Stimulated activated CD4-positive, alpha-beta T cell treated with anti-CD3 and anti-CD28 coated beads, Interleukin-4, amount 100 ng/mL, for 4 hours (primary cell): Measurements from ENCODE around the gene CARMIL3.

ENCODE experiments used
- DNase-seq, 2 experiments: peaks; one replicate each; pipeline ENCODE4 v3.0.0-alpha.2; 2020

The CARMIL3 gene

DNA sequence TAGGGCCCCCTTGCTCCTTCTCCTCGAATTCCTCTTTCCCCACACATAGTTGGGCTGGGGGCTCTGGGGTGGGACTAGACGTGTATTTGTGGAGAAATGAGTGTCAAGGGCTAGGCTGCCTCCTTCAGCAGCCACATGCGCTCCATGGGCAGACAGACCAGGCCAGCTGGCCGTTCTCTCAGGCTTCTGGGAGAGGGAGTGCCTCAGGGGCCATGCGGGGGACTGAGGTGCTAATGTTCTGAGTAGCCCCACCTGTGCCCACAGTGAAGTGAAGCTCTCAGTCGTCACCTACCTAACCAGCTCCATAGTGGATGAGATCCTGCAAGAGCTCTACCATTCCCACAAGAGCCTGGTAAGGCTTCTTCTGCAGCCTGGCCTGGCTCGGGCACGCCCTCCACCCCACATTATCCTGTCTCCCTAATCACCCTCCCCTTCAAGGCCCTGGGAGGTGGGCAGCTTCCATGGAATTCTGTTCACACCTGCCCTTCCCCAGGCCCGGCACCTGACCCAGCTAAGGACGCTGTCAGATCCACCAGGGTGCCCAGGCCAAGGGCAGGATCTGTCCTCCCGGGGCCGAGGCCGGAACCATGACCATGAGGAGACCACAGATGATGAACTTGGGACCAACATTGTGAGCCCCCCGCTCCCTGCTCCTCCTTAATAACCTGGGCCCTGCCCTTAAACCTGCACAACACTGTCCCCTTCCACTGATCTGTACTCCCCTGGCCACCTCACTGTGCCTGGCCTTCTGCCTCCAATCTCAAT is 10.6 kb downstream of the CARMIL3 start:
- no peak for DNase-seq

DNA sequence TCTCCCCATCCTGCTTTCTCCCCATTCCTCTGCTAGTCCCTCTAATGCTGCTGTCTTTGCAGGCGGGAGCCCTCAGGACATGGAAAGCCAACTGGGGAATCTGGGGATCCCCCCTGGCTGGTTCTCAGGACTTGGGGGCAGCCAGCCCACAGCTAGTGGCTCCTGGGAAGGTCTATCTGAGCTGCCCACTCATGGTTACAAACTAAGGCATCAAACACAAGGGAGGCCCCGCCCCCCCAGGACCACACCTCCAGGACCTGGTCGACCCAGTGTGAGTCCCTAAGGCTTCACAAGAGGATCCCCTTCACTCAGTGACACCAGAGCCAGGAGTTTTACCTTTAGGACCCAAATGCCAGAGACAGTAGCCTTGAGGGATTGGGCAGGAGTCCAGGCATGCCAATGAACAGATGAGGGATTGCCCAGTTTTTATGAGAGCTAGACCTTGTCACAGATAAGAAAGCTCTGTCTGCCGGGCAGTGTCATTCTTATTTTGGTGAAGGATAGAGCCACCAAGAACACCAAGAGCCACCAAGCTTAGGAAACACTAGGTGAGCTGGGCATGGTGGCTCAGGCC is 11.5 kb downstream of the CARMIL3 start:
- DNase-seq, result no peak

DNA sequence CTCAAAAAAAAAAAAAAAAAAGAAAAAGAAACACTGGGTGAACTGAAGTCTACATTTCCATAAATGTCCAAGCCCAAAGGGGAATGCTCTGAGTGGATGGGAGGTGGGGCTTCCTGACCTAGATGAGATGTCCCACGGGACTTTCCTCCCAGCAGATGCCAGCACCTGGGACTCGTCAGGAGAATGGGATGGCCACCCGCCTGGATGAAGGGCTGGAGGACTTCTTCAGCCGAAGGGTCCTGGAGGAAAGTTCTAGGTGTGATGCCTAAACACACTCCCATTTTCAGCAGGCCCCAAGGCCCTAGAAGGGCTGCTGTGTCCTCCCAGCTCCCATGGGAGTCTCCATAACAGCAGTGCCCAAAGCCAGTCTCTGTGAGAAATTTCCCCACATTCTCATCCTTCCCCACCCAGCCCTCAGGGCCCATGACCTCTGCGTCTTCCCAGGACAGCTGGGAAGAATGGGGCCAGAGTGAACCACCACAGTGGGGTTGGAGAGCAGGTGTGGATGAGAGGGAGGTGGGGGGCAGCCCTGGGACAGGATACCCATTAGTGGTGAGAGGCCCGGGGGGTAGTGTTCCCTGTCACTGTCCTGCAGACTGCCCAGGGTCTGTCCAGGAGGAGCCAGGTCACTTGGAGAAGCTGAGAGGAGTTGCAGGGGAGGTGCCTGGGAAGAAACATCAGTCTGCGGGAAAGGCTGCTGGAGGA is 12.4 kb downstream of the CARMIL3 start:
- no peak for DNase-seq

- no peak for DNase-seq
Observed at GRCh38 chr14:24064856-24065255, 13.0 kb downstream of the CARMIL3 start.

DNA sequence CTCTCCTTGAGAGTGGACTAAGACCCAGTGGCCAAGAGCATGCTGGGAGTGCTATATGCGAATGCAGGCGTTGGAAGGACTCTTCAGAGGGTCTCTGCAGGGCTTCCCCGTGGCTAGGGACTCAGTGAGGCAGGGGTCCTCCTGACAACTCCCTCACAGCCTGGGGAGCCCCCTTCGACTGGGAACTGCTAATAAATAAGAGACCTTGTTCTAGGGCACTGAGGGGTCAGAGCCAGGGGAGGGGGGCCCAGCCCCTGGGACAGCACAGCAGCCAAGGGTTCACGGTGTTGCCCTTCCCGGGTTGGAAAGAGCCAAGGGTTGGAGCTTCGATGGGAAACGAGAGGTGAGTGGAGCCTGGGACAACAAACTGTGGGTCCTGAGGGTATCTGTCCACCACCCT is 13.6 kb downstream of the CARMIL3 start:
- no peak for DNase-seq

DNA sequence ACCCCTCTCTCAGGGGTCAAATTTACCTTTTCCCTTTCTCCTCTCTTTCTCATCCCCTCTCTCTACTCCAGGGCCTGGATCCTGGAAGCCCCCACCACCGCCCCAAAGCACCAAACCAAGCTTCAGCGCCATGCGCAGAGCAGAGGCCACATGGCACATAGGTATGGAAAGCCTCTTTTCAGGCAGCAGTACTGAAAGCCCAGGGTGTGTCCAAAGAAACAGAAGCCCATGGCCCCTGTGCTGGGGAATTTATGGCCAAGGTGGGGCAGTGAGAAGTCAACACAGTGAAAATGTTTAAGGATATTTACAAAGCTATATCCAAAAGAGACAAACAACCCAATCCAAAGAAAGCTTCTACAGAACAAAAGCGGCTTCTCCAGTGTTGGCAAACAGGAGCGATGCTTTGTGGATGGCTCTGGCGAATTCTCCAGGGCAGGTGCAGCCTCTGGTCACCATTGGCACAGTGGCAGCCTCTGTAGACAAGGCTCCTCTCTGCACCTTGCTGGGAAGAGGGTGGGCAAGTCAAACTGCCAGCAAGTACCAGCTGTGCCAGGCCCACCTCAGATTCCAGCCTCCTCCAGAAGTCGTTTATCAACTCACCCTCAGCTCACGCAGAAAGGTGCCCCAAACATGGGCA is 14.8 kb downstream of the CARMIL3 start:
- no peak for DNase-seq

DNA sequence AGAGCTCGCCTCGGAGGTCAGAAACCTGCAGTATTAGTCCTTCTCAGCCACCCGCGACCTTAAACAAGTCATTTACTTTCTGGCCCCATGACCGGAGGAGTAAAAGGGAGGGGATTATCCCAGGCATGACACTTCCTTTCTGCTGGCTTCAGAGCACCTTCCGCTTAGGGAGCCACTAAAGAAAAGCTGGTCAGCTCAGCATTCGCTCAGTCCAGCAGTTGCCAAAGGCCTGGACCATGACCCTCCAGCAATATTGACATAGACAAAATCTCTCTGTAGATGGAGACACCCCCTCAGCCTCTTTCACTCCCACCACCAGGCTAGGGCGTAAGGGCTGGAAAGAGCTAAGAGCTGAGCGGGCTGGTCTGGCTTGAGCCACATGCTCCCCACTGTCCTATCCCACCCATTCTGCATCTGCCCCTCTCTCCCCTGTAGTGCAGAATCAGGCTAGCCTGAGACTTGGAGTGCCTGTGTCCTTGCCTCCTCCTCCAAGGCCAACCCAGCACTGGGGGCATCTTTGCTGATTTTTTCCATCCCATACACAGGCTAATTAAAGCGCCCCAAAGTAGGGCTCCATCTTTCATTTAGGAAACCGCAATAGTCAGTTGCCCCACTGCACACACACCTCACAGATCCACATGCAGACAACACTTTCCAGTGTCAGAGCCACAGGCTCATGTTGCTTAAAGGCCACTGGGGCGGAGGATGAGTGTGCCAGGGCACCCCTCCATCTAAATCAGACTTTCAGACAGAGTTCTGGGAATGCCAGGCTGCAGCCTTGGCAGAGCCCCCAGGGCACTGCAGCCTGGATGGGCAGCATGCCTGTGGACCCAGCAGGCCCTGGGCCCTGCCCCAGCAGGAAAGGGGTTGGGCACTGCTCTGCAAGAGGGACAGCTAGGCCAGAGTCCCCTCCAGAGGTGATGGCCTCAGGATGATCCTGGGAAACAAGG is 15.6 kb downstream of the CARMIL3 start:
- DNase-seq, result no peak

DNA sequence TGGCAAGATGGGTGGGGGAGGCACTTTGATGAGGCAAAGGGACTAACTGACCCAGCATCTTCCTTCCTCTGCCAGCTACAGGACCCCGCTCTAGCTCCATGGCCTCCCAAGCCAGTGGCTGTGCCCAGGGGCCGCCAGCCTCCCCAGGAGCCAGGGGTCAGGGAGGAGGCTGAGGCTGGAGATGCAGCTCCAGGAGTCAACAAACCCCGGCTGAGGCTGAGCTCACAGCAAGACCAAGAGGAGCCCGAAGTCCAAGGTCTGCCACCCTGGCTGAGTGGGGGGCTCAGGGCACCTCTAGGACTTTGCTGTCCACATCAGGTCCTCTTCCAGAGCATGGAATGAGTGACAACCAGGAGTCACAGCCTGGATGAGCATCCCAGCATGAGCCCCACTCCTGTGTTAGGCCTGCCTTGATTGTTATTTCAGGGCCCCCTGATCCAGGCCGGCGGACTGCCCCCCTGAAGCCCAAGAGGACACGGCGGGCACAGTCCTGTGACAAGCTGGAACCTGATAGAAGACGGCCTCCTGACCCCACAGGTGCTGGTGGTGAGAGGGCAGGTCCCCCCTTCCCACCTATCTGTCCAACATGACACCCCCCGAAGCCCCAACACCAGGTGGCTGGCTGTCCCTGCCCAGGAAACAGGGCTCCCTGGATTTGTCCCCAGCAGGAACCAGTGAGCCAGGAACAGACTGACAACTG is 17.1 kb downstream of the CARMIL3 start:
- DNase-seq, result no peak

- DNase-seq, result no peak
Observed at GRCh38 chr14:24069411-24069735, 17.6 kb downstream of the CARMIL3 start.

DNA sequence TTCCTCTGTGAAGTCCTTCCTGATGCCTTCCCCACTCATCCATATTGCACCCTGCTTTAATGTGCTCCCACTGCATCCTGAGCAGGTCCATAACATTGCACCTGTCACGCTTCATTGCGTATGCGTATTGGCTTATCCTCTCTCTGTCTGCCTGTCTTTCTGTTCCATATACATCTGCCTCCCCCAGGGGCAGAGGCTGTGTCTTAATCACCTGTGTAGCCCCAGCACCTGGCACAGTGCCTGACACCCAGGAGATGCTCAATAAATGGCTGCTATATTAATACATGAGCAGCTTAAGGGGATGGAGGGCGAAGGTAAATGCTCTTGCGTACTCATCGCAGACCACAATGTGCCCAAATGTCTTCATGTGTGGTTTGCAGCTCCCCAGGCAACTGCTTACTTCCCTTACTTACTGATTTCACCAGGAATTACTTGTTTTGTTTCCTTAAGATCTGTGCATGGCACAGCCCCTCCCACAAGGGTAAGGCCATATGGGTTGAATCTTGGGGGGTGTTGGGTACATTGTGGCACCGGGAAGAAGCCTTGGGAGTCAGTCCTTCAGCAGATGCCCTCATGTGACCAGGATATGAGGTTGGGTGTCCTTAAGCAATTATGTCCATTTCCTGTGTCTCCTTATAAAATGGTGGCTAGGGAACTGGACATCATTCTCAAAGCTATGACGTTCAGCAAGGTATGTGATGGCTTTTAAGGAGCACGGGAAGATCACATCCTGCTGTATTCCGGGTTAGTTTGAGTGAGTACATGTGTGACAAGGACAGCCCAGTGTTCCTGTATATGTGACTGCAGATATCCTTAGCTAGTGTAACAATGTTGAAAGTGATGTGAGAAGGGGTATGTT is 18.7 kb downstream of the CARMIL3 start:
- DNase-seq, result no peak

DNA sequence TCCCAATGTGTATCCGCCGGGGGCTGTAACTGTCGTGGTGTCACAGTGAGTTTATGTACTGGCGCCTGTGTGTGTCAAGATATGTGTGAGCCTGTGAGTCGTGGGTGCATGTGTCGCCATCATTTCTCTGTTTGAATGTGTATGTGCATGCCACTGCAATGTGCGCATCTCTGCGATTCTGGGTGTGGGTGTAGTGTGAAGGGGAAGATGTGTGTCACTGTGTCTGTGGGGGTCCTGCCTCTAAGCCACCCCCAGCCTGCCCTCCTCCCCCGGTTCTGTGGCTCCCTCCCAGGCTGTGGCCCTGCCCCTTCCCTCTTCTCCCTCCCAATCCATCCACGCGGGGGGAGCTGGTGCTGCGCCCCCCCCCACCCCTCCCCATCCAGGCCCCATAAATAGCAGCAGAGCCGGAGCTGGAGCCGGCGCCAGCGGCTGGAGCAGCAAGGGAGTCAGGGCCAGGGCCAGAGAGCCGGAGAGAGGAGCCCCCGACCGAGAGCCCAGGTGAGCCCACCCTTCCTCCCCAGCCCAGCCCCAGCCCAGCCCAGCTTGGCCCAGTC is 19.4 kb downstream of the CARMIL3 start, which contains the start of gene CPNE6:
Gene CPNE6 (plus strand): TSS at position 419 of the 554 bp plus-strand sequence. CDS start 1,375 bp downstream, outside the sequence.
- peak; percentile 16 to 30 for DNase-seq

DNA sequence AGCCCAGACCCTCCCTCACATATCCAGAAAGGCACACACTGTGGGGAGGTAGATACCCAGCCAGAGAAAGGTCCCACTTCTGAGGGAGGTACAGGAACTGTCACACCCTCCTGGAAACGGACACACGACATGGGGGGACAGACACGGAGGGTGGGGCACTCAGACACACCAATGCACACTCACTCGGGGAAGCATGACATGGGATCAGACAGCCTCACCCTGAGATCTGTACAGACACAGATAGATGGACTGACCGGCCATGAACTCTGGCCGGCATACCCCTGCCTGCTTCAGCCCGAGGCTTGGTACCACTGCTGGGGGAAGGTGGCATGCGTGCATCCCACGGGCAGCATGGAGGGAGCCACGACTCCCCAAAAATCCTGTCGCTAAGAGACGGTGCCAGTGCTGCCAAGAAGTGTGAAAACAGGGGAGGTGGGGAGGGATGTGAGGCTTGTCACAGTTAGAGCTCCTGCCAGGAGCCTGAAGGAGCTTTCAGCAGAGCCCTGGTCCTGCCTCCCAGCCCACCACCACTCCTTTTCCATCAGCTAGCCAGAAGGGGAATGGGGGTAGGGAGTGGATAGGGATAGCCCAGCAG is 20.1 kb downstream of the CARMIL3 start:
- DNase-seq, result no peak

- DNase-seq, result no peak
Observed at GRCh38 chr14:24072436-24072835, 20.6 kb downstream of the CARMIL3 start.

- DNase-seq, result no peak
Observed at GRCh38 chr14:24072881-24073877, 21.4 kb downstream of the CARMIL3 start.

DNA sequence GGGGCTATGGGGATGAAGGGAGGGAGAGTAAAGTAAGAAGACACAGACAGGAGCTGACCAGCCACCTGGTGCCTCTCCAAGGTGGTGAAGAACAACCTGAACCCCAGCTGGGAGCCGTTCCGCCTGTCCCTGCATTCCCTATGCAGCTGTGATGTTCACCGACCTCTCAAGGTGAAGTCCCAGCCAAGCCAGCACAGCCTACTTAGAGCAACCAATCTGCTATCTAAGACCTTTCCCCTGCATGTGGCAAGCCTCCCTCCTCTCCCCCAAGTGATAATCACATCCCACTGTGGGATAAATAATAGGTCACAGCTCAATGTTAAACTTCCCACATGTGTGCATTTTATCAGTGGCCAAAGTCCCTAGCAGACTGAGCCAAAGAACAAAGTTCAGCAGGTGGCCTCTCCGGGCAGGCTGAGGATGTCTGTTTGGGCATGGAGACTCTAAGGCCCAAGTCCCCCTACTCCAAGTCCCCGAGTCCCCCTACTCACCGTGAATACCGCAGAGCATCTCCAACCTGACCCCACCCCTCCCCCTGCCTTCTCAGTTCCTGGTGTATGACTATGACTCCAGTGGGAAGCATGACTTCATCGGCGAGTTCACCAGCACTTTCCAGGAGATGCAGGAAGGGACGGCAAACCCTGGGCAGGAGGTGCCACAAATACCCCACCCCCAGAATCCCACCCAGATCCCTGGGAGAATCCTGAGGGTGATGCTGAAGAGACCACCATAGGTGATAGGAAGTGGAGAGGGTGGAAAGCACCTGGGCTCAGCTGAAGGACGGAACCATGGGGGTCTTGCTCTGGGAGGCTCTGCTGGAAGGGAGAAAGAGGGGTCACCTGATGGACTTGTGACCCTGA is 23.0 kb downstream of the CARMIL3 start:
- DNase-seq, result no peak

DNA sequence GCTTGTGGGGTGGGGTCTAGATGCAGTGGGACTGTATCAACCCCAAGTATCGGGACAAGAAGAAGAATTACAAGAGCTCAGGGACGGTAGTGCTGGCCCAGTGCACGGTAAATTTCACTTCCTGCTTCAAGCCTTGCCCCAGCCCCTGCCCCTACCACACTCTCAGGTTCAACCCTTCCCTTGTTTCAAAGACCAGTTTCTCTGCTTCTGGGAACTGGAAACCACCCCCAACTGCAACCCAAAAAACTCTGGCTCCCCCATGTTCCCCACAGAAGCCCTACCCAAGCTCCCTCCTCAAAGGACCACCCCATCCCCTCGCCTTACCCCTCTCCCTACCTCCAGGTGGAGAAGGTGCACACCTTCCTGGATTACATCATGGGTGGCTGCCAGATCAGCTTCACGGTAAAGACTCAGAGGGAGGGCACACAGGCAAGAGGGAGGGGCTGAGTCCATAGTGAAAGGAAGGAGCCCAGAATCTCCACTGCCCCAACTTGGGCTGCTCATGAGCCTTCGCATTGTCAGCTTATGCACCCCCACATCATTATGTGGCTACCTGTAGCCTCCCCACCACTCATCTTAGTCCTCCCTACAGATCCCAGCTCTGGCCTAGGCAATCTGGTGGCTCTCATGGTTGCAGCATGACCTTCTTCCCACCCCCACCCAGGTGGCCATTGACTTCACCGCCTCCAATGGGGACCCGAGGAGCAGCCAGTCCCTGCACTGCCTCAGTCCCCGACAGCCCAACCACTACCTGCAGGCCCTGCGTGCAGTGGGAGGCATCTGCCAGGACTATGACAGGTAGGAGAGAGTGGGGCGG is 23.9 kb downstream of the CARMIL3 start:
- DNase-seq, result no peak

DNA sequence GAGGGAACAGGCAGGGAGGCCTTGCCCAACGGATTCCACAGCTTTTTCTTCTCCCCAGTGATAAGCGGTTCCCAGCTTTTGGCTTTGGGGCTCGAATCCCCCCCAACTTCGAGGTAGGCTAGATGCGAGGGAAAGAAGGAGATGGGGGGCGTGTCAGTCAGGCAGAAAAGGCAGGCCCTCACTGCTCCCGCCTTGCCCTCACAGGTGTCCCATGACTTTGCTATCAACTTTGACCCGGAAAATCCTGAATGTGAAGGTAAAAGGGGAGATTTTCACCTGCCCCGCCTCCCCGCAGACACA is 24.4 kb downstream of the CARMIL3 start:
- no peak for DNase-seq
